Esophagus muscularis mucosa (tissue), 3 donors: ENCODE measurements around the gene TELO2.

Source experiments
- CTCF ChIP-seq, 3 experiments: fragments of 200-600 bp in 2 of 3; fragments of 450-650 bp in 1 of 3; sonication (generic) in 2 of 3; IDR thresholded peaks; one replicate each; pipeline ENCODE4 v1.5.1; 2017 to 2019; ENCODE audit warnings: antibody characterized with exemption in 3 of 3, mild to moderate bottlenecking in 2 of 3, moderate library complexity in 1 of 3
- POLR2A ChIP-seq: fragments of 450-650 bp; IDR thresholded peaks from one replicate; pipeline ENCODE4 v1.6.1; 2017; ENCODE audit warnings: antibody characterized with exemption, moderate library complexity, mild to moderate bottlenecking, low read depth

DNA sequence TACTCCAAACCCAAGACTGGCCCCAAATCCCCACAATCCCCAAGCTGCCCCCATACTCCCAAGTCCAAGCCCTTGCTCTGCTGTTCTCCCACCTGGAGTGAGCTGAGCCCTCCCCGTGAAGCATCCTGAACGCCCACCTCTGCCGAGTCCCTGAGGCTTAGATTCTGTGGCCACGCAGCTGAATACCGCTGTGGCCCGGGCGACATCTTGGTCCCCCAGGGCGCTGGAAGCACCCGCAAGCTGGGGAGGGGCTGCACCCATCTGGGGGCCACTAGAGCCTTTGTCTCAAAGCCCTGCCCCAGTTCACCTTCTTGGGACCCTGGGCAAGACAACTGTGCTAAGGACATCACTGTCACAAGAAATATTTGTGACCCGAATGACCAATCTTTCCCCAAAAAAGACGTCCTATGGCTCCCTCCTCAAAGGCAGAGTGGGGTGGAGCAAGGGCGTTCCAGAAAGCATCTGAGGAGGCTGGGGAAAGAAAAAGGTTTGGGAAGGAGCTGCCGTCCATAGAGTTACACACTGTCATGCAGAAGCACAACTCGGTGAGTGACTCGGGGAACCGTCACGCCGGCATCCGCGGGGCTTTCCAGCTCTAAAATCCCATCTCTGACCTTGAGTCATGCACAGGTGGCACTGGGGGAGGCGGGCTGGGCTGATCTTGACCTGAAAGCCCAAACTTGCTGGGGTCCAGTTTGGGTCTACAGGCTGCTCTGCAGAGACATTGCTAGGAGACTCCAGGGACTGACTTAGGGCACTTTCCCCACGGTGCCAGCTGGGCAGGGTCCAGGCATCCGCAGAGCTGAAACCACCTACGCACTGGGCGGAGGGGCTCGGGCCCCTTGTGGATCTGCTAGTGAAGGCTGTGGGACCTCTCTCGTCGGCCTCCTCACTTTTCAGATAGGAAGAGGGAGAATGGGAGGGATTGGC is 11.0 kb upstream of the TELO2 start:
- TF ChIP-seq CTCF (IDR thresholded peaks at IDR 0.05) (no peak), POLR2A (no peak)
